Embryonic facial prominence (tissue), 1 donor: ENCODE data around the gene DNAH17.
A peak's percentile ranks its signal among the peaks of the same experiment; 100 is the strongest.
"Not testable (repeated sequence)": the region's sequence is repeated elsewhere in the genome, so short reads cannot be mapped to it uniquely, and the experiment has no call there.

Source experiments
- DNase-seq: peaks from one replicate; pipeline ENCODE4 v3.0.0-alpha.2; 2016; ENCODE audit errors: extremely low spot score

DNAH17 gene

DNA sequence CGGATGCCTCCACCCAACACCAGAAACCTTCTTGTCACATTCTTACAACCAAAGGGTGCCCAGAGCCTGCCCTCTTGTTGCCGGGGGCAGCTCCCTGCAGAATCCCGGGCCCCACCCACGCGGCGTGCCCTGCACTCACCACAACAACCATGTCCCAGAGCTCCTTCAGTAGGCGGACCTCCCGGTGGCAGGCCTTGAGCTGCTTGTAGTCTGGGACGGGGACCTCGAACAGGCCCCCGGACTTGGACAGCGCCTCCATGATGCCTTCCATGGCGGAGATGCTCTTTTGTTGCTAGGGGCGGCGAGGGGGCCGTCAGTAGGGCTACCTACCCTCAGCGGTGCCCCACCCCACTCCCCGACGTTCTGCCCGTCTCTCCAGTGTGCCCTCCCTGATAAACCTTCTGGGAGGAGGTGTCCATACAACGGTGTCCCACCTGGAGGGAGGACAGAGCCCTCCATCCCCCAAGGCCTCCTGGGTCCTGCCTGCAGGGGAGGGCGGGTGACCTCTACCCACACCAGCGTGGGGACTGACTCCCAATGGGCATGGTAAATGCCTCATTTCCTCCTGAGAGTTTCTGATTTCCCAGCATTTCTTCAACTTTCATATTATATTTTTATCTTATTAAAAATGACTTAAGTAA, 52.2 kb downstream of the DNAH17 start:
- no peak for DNase-seq

- no peak for DNase-seq
Measured at GRCh38 chr17:78523934-78524655, 53.1 kb downstream of the DNAH17 start.

GRCh38 chr17:78522031-78522809, 55.0 kb downstream of the DNAH17 start:
- DNase-seq: no peak

DNA sequence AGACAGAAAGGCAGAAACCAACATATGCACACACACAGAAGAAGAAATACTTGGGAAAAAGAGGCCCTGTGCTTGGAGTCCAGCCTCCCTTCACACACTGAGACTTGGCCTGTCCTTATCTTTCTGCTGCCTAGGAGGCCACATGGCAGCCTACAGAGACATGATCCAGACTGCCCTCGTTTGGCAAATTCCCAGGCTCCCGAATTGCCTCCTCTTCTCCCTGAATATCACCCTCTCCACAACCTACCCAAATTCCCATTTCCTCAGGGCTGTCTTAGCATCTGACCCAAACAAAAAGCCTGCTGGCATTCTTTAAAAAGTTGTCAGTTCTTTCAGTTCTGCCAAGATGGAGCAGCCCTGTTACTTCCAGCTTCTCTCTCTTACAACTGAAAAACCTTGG, 59.8 kb downstream of the DNAH17 start:
- DNase-seq: no peak

DNA sequence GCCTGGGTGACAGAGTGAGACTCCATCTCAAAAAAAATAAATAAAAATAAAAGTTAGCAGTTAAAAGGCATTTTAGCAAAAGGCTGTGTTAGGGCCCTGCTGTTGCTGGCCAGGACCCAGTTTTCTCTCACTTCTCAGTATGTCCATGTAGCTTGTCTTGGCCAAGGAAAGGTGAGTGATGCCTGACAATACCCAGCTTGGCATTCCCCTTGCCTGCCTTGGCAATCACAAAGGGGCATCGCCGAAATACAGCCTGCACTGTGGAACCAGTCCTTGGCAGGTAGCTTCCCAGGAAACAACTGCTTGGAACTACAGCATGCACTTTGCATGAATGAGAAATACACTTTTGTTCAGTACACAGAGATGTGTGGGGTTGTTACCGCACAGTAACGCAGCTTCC, 61.7 kb downstream of the DNAH17 start:
- no peak for DNase-seq

DNA sequence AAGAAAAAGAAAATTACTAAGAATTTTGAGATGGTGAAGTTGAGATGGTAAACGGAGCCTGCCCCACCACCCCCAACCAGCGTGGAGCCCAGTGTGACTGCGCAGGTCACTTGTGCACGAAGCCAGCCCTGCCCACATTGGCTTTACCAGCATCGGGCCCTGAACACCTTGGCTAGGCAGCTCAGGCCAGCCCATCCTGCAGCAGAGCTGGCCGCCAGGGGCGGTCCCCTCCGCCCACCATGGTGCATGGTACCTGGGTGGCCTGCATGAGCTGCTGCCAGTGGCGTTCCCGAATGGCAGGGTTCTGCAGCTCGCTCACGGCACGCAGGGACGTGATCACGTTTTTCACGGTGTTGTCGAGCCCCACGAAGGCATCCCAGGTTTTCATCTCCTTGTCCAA, 62.7 kb downstream of the DNAH17 start:
- DNase-seq: no peak

DNA sequence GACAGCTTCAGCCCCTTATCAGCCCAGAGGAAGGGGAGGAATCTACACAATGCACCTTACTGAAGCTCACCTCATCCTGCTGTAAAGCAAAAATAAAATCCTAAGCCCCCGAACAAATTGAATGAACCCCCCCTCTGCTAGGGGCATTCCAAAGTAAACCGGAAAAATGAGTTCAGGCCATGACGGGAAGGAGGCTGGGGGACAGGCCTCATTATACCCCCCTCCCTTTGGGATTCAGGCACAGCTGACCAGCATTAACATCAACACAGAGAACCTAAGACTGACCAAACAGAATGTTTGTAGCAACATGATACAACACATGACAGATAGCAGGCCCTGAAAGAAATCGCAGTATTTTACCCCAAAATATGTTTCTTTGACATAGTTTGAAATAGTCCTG, 64.2 kb downstream of the DNAH17 start:
- no peak for DNase-seq

- DNase-seq: no peak
Measured at GRCh38 chr17:78510141-78511075, 66.8 kb downstream of the DNAH17 start.

DNA sequence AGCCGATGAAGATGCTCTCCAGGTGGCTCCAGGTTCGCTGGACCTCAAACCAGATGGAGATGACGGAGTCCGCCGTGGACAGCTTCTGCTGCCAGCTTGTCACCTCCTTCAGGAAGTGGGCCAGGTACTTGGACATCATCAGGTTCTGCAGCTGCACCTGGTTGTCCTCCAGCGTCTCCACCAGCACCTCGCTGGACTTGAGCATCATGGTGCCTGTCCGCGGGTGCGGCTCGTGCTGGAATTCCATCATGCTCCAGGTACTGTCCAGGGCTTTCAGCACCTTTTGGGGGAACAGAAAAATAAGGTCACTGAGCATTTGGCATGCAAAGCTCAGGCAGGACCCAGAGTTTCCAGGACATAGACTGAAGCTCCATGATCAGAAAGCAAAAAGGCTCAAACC, 69.7 kb downstream of the DNAH17 start:
- DNase-seq: no peak

- no peak for DNase-seq
Measured at GRCh38 chr17:78506454-78507309, 70.5 kb downstream of the DNAH17 start.

DNA sequence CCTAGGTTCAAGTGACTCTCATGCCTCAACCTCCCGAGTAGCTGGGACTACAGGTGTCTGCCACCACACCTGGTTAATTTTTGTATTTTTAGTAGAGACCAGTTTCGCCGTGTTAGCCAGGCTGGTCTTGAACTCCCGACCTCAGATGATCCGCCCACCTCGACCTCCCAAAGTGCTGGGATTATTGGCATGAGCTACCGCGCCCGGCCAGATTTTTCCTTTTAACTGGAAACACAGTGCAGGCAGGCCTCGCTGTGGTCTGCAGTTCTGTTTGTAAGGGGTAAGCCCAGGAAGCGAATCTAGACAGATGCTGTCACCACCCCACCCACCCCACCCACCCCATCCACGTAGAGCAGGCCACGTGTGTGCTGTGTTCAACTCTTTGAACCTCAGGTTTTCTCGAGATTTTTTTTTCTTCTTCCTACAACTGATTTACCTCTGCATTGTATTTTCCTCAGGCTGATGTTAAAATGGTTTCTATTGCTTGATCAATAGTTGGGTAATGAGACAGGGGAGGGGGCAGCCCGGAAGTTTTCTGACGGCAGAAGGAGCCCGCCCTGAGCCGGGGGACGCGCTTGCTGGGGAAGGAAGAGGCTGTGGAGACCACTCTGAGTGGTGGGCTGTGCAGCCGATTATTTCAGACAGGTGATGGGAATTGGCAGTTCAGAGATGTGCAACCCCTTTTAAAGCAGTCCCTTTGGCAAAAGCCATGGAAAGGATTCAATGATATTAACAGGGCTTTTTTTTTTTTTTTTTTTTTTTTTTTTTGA, 72.9 kb downstream of the DNAH17 start:
- no peak for DNase-seq

DNA sequence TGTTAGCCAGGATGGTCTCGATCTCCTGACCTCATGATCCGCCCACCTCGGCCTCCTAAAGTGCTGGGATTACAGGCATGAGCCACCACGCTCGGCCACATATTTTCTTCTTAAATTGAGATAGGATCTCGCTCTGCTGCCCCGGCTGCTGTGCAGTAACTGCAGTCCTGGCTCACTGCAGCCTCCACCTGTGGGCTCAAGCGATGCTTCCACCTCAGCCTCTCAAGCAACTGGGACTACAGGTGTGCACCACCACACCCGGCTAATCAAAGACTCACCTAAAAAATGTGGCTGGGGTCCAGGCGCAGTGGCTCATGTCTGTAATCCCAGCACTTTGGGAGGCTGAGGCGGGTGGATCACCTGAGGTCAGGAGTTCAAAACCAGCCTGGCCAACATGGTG, 73.8 kb downstream of the DNAH17 start:
- not testable (repeated sequence) for DNase-seq

DNA sequence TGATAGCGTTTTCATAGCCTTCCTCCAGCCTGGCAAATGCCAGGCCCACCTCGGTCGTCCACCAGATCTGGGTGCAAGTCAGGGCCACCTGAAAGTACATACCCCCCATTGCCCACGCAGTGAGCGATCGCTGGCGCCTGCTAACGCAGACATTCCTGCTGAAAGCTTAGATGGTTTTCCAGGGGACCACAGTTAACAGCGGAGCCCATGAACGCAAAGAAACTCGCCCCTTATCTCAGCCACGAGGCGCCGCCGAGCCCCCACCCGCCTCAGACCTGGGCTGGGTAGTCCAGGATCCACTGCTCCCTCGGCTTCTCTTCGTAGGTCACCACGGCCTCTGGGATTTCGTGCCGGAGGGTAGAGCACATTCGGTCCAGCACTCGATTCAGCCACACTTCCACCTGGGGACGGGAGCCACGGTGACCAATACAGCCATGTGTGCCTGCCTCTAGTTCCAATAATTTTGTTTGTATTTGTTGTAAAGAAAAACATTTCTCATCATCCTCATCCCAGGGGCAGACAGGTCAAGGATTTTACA, 74.5 kb downstream of the DNAH17 start:
- DNase-seq: no peak

DNA sequence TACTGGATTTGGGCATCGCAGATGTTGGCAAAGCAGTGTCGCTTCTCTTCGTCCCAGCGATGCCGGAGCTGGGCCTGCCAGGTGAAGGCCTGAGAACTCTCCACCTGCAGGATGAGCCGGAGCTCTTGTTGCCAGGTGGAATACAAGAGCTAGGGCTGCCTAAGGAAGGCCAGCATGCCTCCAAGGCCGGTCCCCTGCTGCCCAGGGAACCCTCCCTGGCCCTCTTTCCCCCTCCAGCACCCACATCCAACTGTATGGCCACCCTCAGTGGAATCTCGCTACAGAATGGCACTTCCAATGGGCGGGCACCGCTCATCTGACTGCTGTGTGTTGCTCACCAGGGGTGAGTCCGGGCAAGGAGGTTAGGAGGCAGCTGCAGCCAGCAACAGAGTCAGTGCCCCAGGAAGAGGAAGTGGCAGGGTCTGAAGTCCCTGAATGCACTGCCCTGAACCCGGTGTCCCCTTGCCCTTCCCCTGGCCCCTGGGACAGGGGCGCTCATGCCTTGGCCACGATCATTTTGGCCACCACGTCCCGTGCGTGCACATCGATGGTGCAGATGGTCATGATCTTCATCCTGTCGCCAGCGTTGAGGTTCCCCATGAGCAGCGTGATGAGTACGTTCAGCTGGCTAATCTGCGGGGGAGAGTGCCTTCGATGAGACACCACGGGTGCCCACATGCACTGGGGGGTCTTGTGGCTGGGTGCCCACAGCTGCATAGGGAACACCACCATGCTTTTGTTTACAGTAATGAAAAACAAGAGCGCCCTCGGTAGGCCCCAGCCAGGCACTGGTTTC, 75.8 kb downstream of the DNAH17 start:
- DNase-seq: no peak

DNA sequence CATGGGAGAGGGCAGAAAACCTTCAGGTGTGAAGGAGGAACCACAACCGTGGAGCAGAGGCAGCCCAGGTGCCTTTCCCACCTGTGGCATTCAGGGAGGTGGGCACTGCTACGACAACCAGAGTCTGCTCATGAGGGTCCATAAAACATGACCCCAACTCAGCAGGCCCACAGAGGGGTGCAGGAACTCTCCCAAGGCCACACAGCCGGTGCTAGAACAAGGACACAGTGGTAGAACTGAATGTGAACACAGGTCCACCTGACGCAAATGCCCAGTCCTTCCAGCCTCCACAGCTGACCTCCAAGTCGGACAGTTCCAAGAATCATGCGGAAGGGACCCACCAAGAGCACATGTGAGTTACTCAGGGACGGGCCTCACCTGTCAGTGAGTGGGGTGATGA, 76.4 kb downstream of the DNAH17 start:
- DNase-seq: no peak

DNA sequence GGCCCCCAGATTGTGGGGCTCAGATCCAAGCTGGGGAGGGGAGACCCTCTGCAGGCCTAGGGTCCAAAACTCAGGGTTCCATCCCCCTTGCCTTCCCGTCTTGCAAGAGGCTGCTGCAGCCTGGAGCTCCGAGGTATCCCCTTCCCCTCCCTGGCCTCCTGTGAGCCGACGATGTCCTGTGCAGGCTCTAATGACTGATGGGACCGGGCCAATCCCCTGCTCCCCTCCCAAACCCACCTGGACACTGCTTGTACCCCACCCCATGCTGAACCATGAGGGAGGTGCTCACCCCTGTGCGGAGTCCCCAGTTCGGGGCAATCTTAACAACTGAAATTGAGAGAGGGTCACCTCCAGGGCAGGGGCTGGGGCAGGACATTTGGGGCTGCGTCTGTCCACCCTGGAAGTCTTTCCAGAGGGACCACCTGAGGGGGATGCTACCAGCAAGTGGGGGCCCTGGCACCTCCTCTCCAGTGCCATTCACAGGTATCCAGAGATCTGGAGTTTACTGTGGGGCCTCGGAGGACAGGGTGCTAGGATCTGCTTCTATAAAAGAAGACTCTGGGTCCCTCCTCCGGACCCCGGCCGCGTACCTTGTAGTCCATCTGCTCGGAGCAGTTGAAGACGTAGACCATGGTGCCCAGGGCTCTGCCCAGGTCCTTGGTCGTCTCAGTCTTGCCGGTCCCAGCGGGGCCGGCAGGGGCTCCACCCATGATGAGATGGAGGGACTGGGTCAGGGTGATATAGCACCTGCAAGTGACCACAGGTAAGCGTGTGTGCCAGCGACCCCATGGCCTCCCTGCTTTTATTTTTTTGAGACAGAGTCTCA, 77.3 kb downstream of the DNAH17 start:
- DNase-seq: no peak

- DNase-seq: no peak
Measured at GRCh38 chr17:78498848-78499247, 78.3 kb downstream of the DNAH17 start.

GRCh38 chr17:78497115-78497540, 80.1 kb downstream of the DNAH17 start:
- DNase-seq: peak; percentile 26
